Activated T-cell treated with anti-CD3 and anti-CD28 coated beads, Interleukin-2, amount 50 U/mL, for 4 hours (primary cell): ENCODE measurements around the gene TOP3A. TPM values are rescaled to one million over a fixed set of nuclear protein-coding genes. Genes with fewer than 3 reads are reported as not detected.

Source experiments
- ATAC-seq, 2 donors: fragments of 200-7000 bp; cut with Tn5 transposase; one replicate each; pipeline ENCODE4 v1.10.0; 2021
- DNase-seq: peaks from one replicate; pipeline ENCODE4 v3.0.0-alpha.2; 2020
- H3K27me3 Mint-ChIP-seq: one replicate; pipeline ENCODE4 v1.8.0; 2021; ENCODE audit warnings: low read depth, mixed read lengths
- H3K36me3 Mint-ChIP-seq: one replicate; pipeline ENCODE4 v1.8.0; 2022; ENCODE audit warnings: mixed read lengths; ENCODE audit not compliant: insufficient read depth
- H3K4me1 Mint-ChIP-seq: one replicate; pipeline ENCODE4 v1.8.0; 2021; ENCODE audit warnings: low read depth, mixed read lengths
- H3K4me3 Mint-ChIP-seq: one replicate; pipeline ENCODE4 v1.8.0; 2021; ENCODE audit warnings: mild to moderate bottlenecking, moderate library complexity, mixed read lengths
- H3K9me3 Mint-ChIP-seq: one replicate; pipeline ENCODE4 v1.8.0; 2021; ENCODE audit warnings: mixed read lengths
- total RNA-seq, 3 donors: library from RNA; stranded (reverse); gene quantifications; one replicate each; pipeline ENCODE4 v1.2.1, GENCODE V29; 2021

TOP3A gene
- total RNA-seq, 3 donors from 2014 or later, result 76.2 to 82.7 (median 76.4) TPM

- H3K27me3 Mint-ChIP-seq, result no peaks in the 10 kb centered on the region
- H3K36me3 Mint-ChIP-seq, result peaks cover 2% of the 10 kb centered on the region
- DNase-seq (no peak), ATAC-seq (no peak)
- no peak overlapping the region for H3K4me3 Mint-ChIP-seq
- H3K9me3 Mint-ChIP-seq, result no peaks in the 10 kb centered on the region
- H3K4me1 Mint-ChIP-seq, result peaks cover 27% of the 10 kb centered on the region
Observed at GRCh38 chr17:18229771-18230170, 85.0 kb downstream of the TOP3A start.

DNA sequence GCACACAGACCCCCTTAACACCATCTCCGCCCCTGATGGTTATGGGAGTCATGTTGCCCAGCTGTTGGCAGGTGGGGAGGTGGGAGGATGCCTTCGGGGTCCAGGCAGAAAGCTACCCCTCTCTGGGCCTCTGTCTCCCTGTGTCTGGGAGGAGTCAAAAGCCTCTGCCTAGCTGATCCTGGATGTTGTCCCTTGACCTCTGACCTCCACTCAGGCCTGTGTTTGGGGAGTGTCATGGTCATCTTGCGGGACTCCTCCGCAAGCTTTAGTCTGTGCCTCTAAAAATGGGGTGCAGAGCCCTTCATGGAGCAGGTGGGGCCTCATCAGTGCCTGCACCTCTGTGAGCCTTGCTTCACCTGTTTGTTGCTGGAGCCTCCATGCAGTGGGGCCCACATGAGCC, 85.5 kb downstream of the TOP3A start:
- no peak overlapping the region for H3K4me3 Mint-ChIP-seq
- no peaks in the 10 kb centered on the region for H3K9me3 Mint-ChIP-seq
- DNase-seq (no peak), ATAC-seq (no peak)
- H3K27me3 Mint-ChIP-seq, result no peaks in the 10 kb centered on the region
- H3K4me1 Mint-ChIP-seq, result peaks cover 27% of the 10 kb centered on the region
- no peaks in the 10 kb centered on the region for H3K36me3 Mint-ChIP-seq

DNA sequence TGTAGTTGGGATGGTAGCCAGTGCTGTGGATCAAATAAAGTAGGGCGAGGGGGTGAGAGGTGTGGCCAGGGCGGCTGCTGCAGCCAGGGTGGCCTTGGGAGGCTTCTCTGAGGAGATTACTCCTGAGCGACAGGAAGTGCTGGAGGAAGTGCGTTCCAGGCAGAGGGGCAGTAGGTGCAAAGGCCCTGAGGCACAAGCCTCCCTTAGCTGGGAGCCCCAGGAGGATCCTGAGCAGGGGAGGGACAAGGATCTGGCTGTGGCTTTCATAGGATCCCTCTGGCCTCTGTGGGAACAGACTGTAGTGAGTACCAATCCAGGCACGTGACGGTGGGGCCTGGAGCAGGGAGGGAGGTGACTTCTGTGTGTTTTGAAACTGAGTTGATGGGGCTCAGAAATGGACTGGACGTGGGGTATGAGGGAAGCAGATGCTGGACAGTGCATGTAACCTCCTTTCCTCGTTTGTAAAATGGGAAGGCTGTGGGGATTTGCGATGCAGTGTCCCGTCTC, 86.6 kb downstream of the TOP3A start:
- Mint-ChIP-seq H3K9me3 (no peaks in the 10 kb centered on the region), H3K4me3 (no peak overlapping the region), H3K4me1 (peaks cover 27% of the 10 kb centered on the region), H3K36me3 (no peaks in the 10 kb centered on the region), H3K27me3 (no peaks in the 10 kb centered on the region)
- DNase-seq (no peak), ATAC-seq (no peak)

DNA sequence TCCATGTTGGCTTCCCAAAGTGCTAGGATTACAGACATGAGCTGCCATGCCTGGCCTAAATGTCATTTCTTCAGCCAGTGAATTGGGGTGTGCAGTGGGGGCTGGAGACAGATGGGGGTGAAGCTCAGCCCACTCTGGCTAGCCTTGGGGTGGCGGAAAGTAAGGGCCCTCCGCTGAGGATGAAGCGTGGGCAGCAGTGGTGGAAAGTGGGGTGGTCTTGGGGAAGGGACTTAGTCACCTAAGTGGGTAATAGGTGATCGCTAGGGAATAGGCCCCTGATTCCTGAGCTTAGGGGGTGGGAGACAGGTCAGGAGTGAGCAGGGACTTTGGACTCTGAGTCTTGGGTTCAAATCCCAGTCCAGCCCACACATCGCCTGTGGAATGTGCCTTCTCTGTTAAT, 87.2 kb downstream of the TOP3A start:
- H3K36me3 Mint-ChIP-seq, result no peaks in the 10 kb centered on the region
- no peak for ATAC-seq
- H3K27me3 Mint-ChIP-seq, result no peaks in the 10 kb centered on the region
- peak overlapping the region; percentile 8 for H3K4me3 Mint-ChIP-seq
- H3K4me1 Mint-ChIP-seq, result peaks cover 27% of the 10 kb centered on the region
- no peak for DNase-seq
- H3K9me3 Mint-ChIP-seq, result no peaks in the 10 kb centered on the region

DNA sequence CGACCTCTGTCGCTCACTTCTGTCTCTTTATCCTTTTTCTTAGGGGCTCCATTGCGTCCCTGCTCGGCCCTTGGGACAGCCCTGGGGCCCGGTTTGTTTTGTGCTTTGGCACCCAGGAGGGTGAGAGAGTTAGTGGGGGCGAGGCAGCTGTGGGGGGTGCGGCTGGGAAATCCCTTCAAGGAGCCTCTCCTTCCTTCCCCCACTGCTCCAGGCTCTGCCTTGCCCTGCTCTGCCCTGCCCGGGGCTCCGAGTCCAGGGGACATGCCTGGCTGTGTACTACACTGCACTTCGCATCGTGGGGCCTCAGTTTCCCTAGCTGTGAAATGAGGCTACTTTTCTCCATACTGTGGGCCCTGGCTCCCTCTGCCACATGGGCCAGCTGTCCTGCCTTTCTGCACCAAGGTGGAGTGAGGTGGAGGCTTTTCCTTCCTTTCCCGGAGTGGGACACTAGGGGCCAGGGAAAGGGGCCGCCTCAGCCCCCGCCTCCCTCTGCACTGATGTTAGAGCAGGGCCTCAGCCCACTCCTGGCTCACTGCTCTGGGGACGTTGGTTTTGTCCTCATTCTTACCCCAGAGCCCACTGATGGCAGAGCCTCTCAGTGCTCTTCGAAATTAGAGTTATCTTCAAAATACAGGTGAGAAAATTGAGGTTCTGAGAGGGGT, 88.4 kb downstream of the TOP3A start:
- ATAC-seq (no peak), DNase-seq (no peak)
- H3K27me3 Mint-ChIP-seq, result no peaks in the 10 kb centered on the region
- H3K4me1 Mint-ChIP-seq, result peaks cover 27% of the 10 kb centered on the region
- no peaks in the 10 kb centered on the region for H3K9me3 Mint-ChIP-seq
- H3K4me3 Mint-ChIP-seq, result peak overlapping the region; percentile 94
- H3K36me3 Mint-ChIP-seq, result no peaks in the 10 kb centered on the region

GRCh38 chr17:18225642-18226283, 89.0 kb downstream of the TOP3A start:
- Mint-ChIP-seq H3K36me3 (no peaks in the 10 kb centered on the region), H3K27me3 (no peaks in the 10 kb centered on the region), H3K9me3 (no peaks in the 10 kb centered on the region), H3K4me1 (peaks cover 27% of the 10 kb centered on the region), H3K4me3 (peak overlapping the region; percentile 94)
- peak; percentile 46 to 48 for ATAC-seq
- DNase-seq, result no peak

- no peaks in the 10 kb centered on the region for H3K27me3 Mint-ChIP-seq
- H3K9me3 Mint-ChIP-seq, result no peaks in the 10 kb centered on the region
- no peaks in the 10 kb centered on the region for H3K36me3 Mint-ChIP-seq
- H3K4me3 Mint-ChIP-seq, result peak within 1 kb of the TSS; percentile 94
- ATAC-seq, result peak; percentile 97 to 99
- peak; percentile 94 for DNase-seq
- peaks cover 27% of the 10 kb centered on the region for H3K4me1 Mint-ChIP-seq
Observed at GRCh38 chr17:18225121-18225641, 89.6 kb downstream of the TOP3A start, which contains the start of gene LLGL1. LLGL1 (plus strand) TSS chr17:18225635; CDS start chr17:18225683, 48 bp downstream.

DNA sequence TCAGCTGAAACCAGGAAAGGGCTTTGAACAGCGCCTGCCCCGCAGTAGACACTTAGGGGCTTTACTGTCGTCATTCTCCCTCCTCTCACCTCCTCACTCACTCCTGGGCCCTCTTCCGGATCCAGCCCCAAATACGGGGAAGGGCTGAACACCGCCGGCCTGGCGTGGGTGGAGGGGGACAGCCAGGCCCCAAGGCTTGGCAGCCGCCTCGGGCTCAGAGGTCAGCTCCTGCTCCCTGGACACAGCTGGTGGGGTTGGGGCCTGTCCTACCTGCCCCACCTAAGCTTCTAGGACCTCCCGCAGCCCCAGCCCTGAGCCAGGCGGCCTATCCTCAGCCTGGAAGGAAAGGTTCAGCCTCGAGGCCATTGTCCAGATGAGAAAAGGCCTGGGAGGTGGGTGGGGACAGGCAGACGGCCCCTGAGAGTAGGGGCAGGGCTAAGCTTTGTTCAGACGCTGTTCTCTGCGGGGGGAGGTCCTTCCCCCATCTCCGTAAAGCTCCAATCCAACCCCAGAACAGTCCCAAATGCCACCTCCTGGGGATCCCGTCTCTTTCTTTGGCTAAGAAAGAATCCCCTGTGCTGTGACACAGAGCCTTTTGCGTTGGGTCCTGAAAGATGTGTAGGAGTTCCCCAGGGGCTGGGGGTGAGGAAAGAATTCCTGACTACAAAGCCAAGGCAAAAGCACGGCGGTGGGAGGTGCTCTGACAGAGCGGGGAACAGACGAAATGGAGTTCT, 90.2 kb downstream of the TOP3A start:
- peaks cover 27% of the 10 kb centered on the region for H3K4me1 Mint-ChIP-seq
- no peaks in the 10 kb centered on the region for H3K36me3 Mint-ChIP-seq
- ATAC-seq, result no peak
- no peaks in the 10 kb centered on the region for H3K9me3 Mint-ChIP-seq
- peak overlapping the region; percentile 71 for H3K4me3 Mint-ChIP-seq
- H3K27me3 Mint-ChIP-seq, result no peaks in the 10 kb centered on the region
- DNase-seq, result no peak

GRCh38 chr17:18224053-18224386, 90.8 kb downstream of the TOP3A start:
- Mint-ChIP-seq H3K9me3 (no peaks in the 10 kb centered on the region), H3K27me3 (no peaks in the 10 kb centered on the region), H3K4me3 (no peak overlapping the region)

More at GRCh38 chr17:18224053-18224386, 90.8 kb downstream of the TOP3A start:
- Mint-ChIP-seq H3K36me3 (no peaks in the 10 kb centered on the region), H3K4me1 (peaks cover 27% of the 10 kb centered on the region)
- DNase-seq (no peak), ATAC-seq (no peak)

Other genes starting within 250 kb of the TOP3A start
- 10 to 100 TPM; 68.5 to 72.0 (median 70.6) TPM for gene DRG2, start 227.0 kb downstream of the TOP3A start, total RNA-seq
- gene MYO15A, start 206.2 kb downstream of the TOP3A start, total RNA-seq, result under 1 TPM; 0.11 to 0.24 (median 0.23) TPM
- gene ALKBH5, start 131.2 kb downstream of the TOP3A start, total RNA-seq, result 100 to 1,000 TPM; 112 to 120 (median 114) TPM
- 10 to 100 TPM; 18.1 to 19.8 (median 19.0) TPM for gene LLGL1, start 89.4 kb downstream of the TOP3A start, total RNA-seq
- gene FLII, start 56.3 kb downstream of the TOP3A start, total RNA-seq, result 100 to 1,000 TPM; 235 to 264 (median 244) TPM
- gene MIEF2, start 54.3 kb downstream of the TOP3A start, total RNA-seq, result 1 to 10 TPM; 1.5 to 3.0 (median 2.1) TPM
- gene SMCR8, start 299 bp upstream of the TOP3A start, total RNA-seq, result 10 to 100 TPM; 20.3 to 22.3 (median 22.1) TPM
- 10 to 100 TPM; 26.5 to 36.9 (median 29.7) TPM for gene SHMT1, start 48.6 kb upstream of the TOP3A start, total RNA-seq
- gene EVPLL, start 62.8 kb upstream of the TOP3A start, total RNA-seq, result under 1 TPM in 2 of 3 donors, not detected in 1; 0.14 to 0.18 TPM
- gene LGALS9C, start 161.8 kb upstream of the TOP3A start, total RNA-seq, result under 1 TPM in 1 of 3 donors, not detected in 2; 0.61 TPM